Measurements from ENCODE around the gene MDH1.
"Not testable (repeated sequence)": the region's sequence is repeated elsewhere in the genome, so short reads cannot be mapped to it uniquely, and the experiment has no call there.

The MDH1 gene

DNA sequence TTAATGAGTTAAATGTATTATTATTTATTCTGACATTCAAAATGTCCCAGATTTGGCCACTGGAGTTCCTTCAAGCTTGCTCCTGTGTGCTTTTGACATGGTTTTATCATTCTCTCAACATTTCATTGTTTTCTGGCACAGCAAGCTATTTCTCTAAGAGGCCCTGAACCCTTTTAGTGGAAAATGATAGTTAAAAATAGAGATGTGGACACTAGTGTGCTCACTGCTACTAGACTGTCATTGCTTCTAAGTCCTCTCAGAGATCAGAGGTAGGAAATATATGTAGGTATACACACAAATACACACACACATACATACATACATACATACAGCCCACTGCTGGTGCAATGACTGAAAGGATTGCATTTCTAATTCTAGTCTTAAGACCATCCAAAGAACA is 26.0 kb upstream of the MDH1 start:
- no peak overlapping the region for H3K4me3 ChIP-seq (ENCODE audit: low read length)
- no peak overlapping the region for H2AFZ ChIP-seq (ENCODE audit: low read depth, low read length)
- H4K20me1 ChIP-seq (ENCODE audit: insufficient read depth, low read length) = no peaks in the 10 kb centered on the region
- no peaks in the 10 kb centered on the region for H3K36me3 ChIP-seq (replicated peaks; ENCODE audit: low read depth, low read length)
- no peaks in the 10 kb centered on the region for H3K79me2 ChIP-seq (ENCODE audit: low read length)
- H3K4me2 ChIP-seq (ENCODE audit: low read length) = no peak overlapping the region
- TF ChIP-seq CTCF (IDR thresholded peaks at IDR 0.05; ENCODE audit: low read depth, low read length) = no peak
- TF ChIP-seq EZH2phosphoT487 (IDR thresholded peaks at IDR 0.05; ENCODE audit: low read depth) = no peak
- no peak overlapping the region for H3K9ac ChIP-seq (ENCODE audit: low read length)
- no peaks in the 10 kb centered on the region for H3K4me1 ChIP-seq (ENCODE audit: low read length)
- H3K9me3 ChIP-seq (ENCODE audit: insufficient read depth, low read length) = no peaks in the 10 kb centered on the region
- H3K27ac ChIP-seq (ENCODE audit: low read length) = no peak overlapping the region
- no peaks in the 10 kb centered on the region for H3K27me3 ChIP-seq (ENCODE audit: low read depth, low read length)

- Histone ChIP-seq H3K9me3 (ENCODE audit: insufficient read depth, low read length) (peaks cover 3% of the 10 kb centered on the region; the same call in 1 of the 2 replicates), H3K27me3 (ENCODE audit: low read depth, low read length) (no peaks in the 10 kb centered on the region), H3K4me1 (ENCODE audit: low read length) (no peaks in the 10 kb centered on the region), H3K4me3 (ENCODE audit: low read length) (no peak overlapping the region), H2AFZ (ENCODE audit: low read depth, low read length) (no peak overlapping the region), H3K4me2 (ENCODE audit: low read length) (no peak overlapping the region), H3K79me2 (ENCODE audit: low read length) (no peaks in the 10 kb centered on the region), H3K9ac (ENCODE audit: low read length) (no peak overlapping the region), H3K36me3 (replicated peaks; ENCODE audit: low read depth, low read length) (no peaks in the 10 kb centered on the region), H4K20me1 (ENCODE audit: insufficient read depth, low read length) (no peaks in the 10 kb centered on the region), H3K27ac (ENCODE audit: low read length) (no peak overlapping the region)
- TF ChIP-seq EZH2phosphoT487 (IDR thresholded peaks at IDR 0.05; ENCODE audit: low read depth) = no peak
- no peak for TF ChIP-seq CTCF (IDR thresholded peaks at IDR 0.05; ENCODE audit: low read depth, low read length)
Measured at GRCh38 chr2:63569740-63570139, 19.0 kb upstream of the MDH1 start.

DNA sequence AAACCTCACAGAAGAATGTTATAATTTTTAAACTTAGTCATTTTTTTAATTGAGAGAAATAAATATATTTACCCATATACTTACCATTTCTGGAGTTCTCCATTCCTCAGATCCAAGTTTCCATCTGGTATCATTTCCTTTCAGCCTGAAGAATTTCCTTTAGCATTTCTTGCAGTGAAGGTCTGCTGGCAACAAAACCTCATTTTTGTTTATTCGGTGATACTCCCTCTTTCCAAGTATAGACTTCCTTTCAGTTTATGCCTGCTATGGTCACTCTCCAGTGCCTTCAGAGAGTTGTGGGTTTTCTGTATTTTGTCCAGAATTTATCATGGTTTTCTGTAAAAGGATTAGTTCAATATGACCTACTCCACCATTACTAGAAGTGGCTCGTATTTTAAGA is 17.5 kb upstream of the MDH1 start:
- no peaks in the 10 kb centered on the region for H3K79me2 ChIP-seq (ENCODE audit: low read length)
- no peak overlapping the region for H3K4me2 ChIP-seq (ENCODE audit: low read length)
- no peaks in the 10 kb centered on the region for H4K20me1 ChIP-seq (ENCODE audit: insufficient read depth, low read length)
- no peak overlapping the region for H2AFZ ChIP-seq (ENCODE audit: low read depth, low read length)
- H3K36me3 ChIP-seq (replicated peaks; ENCODE audit: low read depth, low read length) = no peaks in the 10 kb centered on the region
- H3K27ac ChIP-seq (ENCODE audit: low read length) = no peak overlapping the region
- no peak overlapping the region for H3K9ac ChIP-seq (ENCODE audit: low read length)
- H3K4me1 ChIP-seq (ENCODE audit: low read length) = no peaks in the 10 kb centered on the region
- no peak overlapping the region for H3K4me3 ChIP-seq (ENCODE audit: low read length)
- H3K9me3 ChIP-seq (ENCODE audit: insufficient read depth, low read length) = peaks cover 3% of the 10 kb centered on the region; the same call in 1 of the 2 replicates
- H3K27me3 ChIP-seq (ENCODE audit: low read depth, low read length) = no peaks in the 10 kb centered on the region
- TF ChIP-seq EZH2phosphoT487 (IDR thresholded peaks at IDR 0.05; ENCODE audit: low read depth) (no peak), CTCF (IDR thresholded peaks at IDR 0.05; ENCODE audit: low read depth, low read length) (no peak)

GRCh38 chr2:63572001-63572400 is 16.8 kb upstream of the MDH1 start:
- TF ChIP-seq EZH2phosphoT487 (IDR thresholded peaks at IDR 0.05; ENCODE audit: low read depth) (no peak), CTCF (IDR thresholded peaks at IDR 0.05; ENCODE audit: low read depth, low read length) (no peak)
- H2AFZ ChIP-seq (ENCODE audit: low read depth, low read length) = no peak overlapping the region

DNA sequence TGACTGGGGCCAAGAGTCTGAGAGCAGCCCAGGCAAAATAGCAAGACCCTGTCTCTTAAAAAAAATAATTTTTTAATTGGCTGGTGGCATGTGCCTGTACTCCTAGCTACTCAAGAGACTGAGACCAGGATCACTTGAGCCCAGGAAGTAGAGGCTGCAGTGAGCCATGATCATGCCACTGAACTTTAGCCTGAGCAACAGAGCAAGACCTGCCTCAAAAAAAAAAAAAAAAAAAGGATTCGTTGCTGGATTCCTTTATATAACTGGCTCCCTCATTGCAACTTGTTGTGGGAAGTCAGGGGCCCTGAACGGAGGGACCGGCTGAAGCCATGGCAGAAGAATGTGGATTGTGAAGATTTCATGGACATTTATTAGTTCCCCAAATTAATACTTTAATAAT is 15.7 kb upstream of the MDH1 start:
- not testable (repeated sequence) for H4K20me1 ChIP-seq (ENCODE audit: insufficient read depth, low read length); H3K9ac ChIP-seq (ENCODE audit: low read length); H2AFZ ChIP-seq (ENCODE audit: low read depth, low read length); H3K4me2 ChIP-seq (ENCODE audit: low read length); H3K27me3 ChIP-seq (ENCODE audit: low read depth, low read length); H3K27ac ChIP-seq (ENCODE audit: low read length); H3K79me2 ChIP-seq (ENCODE audit: low read length); H3K9me3 ChIP-seq (ENCODE audit: insufficient read depth, low read length); H3K36me3 ChIP-seq (replicated peaks; ENCODE audit: low read depth, low read length); H3K4me1 ChIP-seq (ENCODE audit: low read length); H3K4me3 ChIP-seq (ENCODE audit: low read length)

More at GRCh38 chr2:63572001-63572400, 16.8 kb upstream of the MDH1 start:
- no peaks in the 10 kb centered on the region for H3K4me1 ChIP-seq (ENCODE audit: low read length)
- H3K36me3 ChIP-seq (replicated peaks; ENCODE audit: low read depth, low read length) = no peaks in the 10 kb centered on the region
- no peak overlapping the region for H3K9ac ChIP-seq (ENCODE audit: low read length)
- no peak overlapping the region for H3K4me3 ChIP-seq (ENCODE audit: low read length)
- H4K20me1 ChIP-seq (ENCODE audit: insufficient read depth, low read length) = no peaks in the 10 kb centered on the region
- no peaks in the 10 kb centered on the region for H3K27me3 ChIP-seq (ENCODE audit: low read depth, low read length)
- H3K27ac ChIP-seq (ENCODE audit: low read length) = no peak overlapping the region
- H3K79me2 ChIP-seq (ENCODE audit: low read length) = no peaks in the 10 kb centered on the region
- peaks cover 3% of the 10 kb centered on the region; the same call in 1 of the 2 replicates for H3K9me3 ChIP-seq (ENCODE audit: insufficient read depth, low read length)
- H3K4me2 ChIP-seq (ENCODE audit: low read length) = no peak overlapping the region

DNA sequence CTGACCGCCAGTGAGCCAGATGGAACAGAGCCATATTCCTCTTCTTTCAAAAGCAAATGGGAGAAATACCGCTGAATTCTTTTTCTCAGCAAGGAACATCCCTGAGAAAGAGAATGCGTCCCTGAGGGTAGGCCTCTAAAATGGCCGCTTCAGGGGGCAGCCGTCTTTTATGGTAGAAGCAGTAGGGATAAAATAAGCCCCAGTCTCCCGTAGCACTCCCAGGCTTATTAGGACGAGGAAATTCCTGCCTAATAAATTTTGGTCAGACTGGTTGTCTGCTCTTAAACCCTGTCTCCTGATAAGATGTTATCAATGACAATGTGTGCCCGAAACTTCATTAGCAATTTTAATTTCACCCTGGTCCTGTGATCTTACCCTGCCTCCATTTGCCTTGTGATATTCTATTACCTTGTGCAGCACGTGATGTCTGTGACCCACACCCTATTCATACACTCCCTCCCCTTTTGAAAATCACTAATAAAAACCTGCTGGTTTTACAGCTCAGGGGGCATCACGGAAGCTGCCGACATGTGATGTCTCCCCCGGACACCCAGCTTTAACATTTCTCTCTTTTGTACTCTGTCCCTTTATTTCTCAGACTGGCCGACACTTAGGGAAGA is 14.9 kb upstream of the MDH1 start:
- H2AFZ ChIP-seq (ENCODE audit: low read depth, low read length); H3K36me3 ChIP-seq (replicated peaks; ENCODE audit: low read depth, low read length); H3K27ac ChIP-seq (ENCODE audit: low read length); H3K9me3 ChIP-seq (ENCODE audit: insufficient read depth, low read length); H3K9ac ChIP-seq (ENCODE audit: low read length); H3K79me2 ChIP-seq (ENCODE audit: low read length); H3K4me3 ChIP-seq (ENCODE audit: low read length); H4K20me1 ChIP-seq (ENCODE audit: insufficient read depth, low read length); H3K27me3 ChIP-seq (ENCODE audit: low read depth, low read length); H3K4me2 ChIP-seq (ENCODE audit: low read length); H3K4me1 ChIP-seq (ENCODE audit: low read length): not testable (repeated sequence)
